Type B pancreatic cell (in vitro differentiated cells): ENCODE data around the gene FN3K. TPM values are rescaled to one million over a fixed set of nuclear protein-coding genes. Genes with fewer than 3 reads are reported as not detected.
A peak's percentile ranks its signal among the peaks of the same experiment; 100 is the strongest.

Experiments used
- DNase-seq: peaks from one replicate; pipeline ENCODE4 v3.0.0; 2021; ENCODE audit warnings: mixed read lengths; ENCODE audit not compliant: unreplicated experiment; ENCODE audit errors: extremely low spot score
- H3K27ac Mint-ChIP-seq: 2 replicates; pipeline ENCODE4 v1.8.0; 2021; ENCODE audit warnings: mild to moderate bottlenecking, mixed read lengths
- H3K27me3 Mint-ChIP-seq: 2 replicates; pipeline ENCODE4 v1.8.0; 2021; ENCODE audit warnings: mixed read lengths
- H3K36me3 Mint-ChIP-seq: 2 replicates; pipeline ENCODE4 v1.8.0; 2021; ENCODE audit warnings: mixed read lengths
- H3K4me1 Mint-ChIP-seq: one replicate; pipeline ENCODE4 v1.8.0; 2021; ENCODE audit warnings: mixed read lengths; ENCODE audit not compliant: unreplicated experiment
- H3K4me3 Mint-ChIP-seq: 2 replicates; pipeline ENCODE4 v1.8.0; 2021; ENCODE audit warnings: mild to moderate bottlenecking, mixed read lengths
- H3K9me3 Mint-ChIP-seq: 2 replicates; pipeline ENCODE4 v1.8.0; 2021; ENCODE audit warnings: mixed read lengths
- total RNA-seq: library from RNA; stranded (reverse); gene quantifications from 2 replicates; pipeline ENCODE4 v1.2.1, GENCODE V29; 2021; ENCODE audit warnings: low replicate concordance
- TF ChIP-seq, protein P1 (sequence below): fragments of 200-600 bp; sonication (generic); conservative IDR thresholded peaks from 2 replicates; pipeline ENCODE4 v1.5.0; 2021; ENCODE audit warnings: antibody characterized with exemption, mild to moderate bottlenecking

Gene FN3K
- total RNA-seq, 1 donor from 2014 or later, result 31.3 TPM

DNA sequence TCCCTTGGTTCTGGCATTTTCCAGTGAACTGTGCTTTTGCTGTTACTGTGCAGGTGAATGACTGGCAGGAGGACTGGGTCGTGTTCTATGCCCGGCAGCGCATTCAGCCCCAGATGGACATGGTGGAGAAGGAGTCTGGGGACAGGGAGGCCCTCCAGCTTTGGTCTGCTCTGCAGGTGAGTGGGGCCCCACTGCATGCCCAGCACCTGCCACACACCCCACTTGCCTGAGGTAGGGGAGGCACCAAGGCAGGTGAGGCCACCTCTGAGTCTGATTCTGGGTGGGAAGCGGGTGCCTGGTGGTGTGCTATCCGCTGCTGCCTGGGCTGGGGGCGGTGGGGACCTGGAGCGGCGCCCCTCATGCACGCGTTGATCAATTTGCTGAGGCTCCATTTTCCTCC lies 9.0 kb upstream of the FN3K start:
- no peaks in the 10 kb centered on the region for H3K4me1 Mint-ChIP-seq
- DNase-seq, result no peak
- H3K27ac Mint-ChIP-seq, result no peak overlapping the region
- H3K9me3 Mint-ChIP-seq, result no peaks in the 10 kb centered on the region
- no peaks in the 10 kb centered on the region for H3K27me3 Mint-ChIP-seq
- TF ChIP-seq, protein P1, sequence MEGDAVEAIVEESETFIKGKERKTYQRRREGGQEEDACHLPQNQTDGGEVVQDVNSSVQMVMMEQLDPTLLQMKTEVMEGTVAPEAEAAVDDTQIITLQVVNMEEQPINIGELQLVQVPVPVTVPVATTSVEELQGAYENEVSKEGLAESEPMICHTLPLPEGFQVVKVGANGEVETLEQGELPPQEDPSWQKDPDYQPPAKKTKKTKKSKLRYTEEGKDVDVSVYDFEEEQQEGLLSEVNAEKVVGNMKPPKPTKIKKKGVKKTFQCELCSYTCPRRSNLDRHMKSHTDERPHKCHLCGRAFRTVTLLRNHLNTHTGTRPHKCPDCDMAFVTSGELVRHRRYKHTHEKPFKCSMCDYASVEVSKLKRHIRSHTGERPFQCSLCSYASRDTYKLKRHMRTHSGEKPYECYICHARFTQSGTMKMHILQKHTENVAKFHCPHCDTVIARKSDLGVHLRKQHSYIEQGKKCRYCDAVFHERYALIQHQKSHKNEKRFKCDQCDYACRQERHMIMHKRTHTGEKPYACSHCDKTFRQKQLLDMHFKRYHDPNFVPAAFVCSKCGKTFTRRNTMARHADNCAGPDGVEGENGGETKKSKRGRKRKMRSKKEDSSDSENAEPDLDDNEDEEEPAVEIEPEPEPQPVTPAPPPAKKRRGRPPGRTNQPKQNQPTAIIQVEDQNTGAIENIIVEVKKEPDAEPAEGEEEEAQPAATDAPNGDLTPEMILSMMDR, result no peak
- no peak overlapping the region for H3K4me3 Mint-ChIP-seq
- peaks cover 17% of the 10 kb centered on the region for H3K36me3 Mint-ChIP-seq

- no peaks in the 10 kb centered on the region for H3K27me3 Mint-ChIP-seq
Observed at GRCh38 chr17:82729479-82730260, 5.7 kb upstream of the FN3K start.

GRCh38 chr17:82732118-82732743 lies 3.2 kb upstream of the FN3K start:
- Mint-ChIP-seq H3K9me3 (no peaks in the 10 kb centered on the region), H3K27me3 (no peaks in the 10 kb centered on the region), H3K4me1 (no peaks in the 10 kb centered on the region), H3K4me3 (no peak overlapping the region), H3K27ac (no peak overlapping the region), H3K36me3 (peaks cover 15% of the 10 kb centered on the region)
- TF ChIP-seq, protein P1, result no peak
- no peak for DNase-seq

More at GRCh38 chr17:82729479-82730260, 5.7 kb upstream of the FN3K start:
- Mint-ChIP-seq H3K36me3 (peaks cover 15% of the 10 kb centered on the region), H3K9me3 (no peaks in the 10 kb centered on the region), H3K4me1 (no peaks in the 10 kb centered on the region), H3K4me3 (no peak overlapping the region), H3K27ac (no peak overlapping the region)
- DNase-seq, result no peak
- TF ChIP-seq, protein P1, result no peak

DNA sequence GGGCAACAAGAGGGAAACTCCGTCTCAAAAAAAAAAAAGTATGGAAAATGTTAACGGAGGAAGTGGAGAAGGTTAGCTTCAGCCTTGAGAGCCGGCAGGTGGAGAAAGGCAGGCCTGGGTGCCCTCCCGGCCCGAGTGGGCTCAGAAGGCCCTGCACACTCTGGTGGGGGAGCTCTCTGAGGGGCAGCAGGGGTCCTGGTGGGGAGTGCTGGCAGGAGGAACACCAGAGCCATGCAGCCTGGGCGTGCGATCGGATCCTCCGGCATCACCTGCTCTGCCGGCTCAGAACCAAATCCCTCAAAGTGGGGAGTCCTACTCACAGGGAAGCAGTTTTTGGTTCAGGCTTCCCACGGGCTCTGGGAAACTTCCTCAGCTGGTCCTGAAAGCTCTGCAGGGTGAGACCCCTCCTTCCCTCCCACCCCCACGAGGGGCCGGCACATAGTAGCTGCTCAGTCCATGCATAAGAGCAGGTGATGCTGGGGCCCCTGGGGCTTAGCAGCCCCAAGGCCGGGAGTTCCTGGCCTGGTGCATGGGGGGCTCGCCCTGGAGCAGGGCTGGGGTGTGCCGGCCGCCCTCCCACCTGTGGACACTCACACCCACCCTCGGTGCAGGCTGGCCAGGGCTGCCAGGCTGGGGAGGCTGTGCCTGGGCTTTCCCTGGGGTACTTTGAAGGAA lies 1.2 kb downstream of the FN3K start:
- Mint-ChIP-seq H3K4me3 (peak overlapping the region; percentile 84), H3K9me3 (no peaks in the 10 kb centered on the region), H3K27ac (peak overlapping the region; percentile 48), H3K36me3 (peaks cover 31% of the 10 kb centered on the region), H3K27me3 (no peaks in the 10 kb centered on the region), H3K4me1 (no peaks in the 10 kb centered on the region)
- TF ChIP-seq, protein P1, result no peak
- DNase-seq, result no peak

DNA sequence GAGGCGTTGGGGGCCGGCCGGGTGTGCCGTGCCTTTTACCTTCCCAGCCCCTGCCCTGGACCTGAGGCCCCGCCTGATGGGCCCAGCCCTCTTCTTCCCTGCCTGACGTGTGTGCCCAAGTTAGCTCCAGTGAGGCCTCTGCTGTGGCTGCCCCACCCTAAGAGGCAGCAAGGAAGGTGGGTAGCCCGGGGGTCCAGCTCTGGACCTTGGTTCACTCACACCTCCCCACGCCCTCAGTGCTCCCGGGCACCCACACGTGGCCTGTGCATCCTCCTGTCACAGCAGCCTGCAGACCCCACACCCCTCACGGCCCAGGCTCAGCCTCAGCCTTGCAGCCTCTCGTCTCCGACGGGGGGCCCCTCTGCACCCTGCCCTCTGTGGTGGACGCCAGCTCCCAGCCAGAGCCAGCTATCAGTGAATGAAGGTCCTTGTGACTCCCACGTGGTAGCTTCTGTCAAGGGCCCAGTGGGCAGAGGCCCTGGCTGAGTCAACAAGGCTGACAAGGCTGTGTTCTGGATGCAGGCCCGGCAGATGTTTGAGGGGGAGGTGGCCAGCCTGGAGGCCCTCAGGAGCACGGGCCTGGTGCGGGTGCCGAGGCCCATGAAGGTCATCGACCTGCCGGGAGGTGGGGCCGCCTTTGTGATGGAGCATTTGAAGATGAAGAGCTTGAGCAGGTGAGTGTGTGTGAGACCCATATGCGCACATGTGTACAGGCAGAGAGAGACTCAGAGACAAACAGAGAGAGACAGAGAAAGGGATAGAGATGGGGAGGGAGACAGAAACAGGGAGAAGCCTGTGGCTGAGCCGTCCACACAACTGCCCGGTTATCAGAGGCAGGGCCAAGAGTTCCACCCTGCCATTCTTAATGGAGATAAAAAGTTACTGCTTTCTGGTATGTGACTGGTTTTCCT lies 2.8 kb downstream of the FN3K start:
- DNase-seq, result no peak
- Mint-ChIP-seq H3K4me1 (no peaks in the 10 kb centered on the region), H3K4me3 (peak overlapping the region; percentile 23), H3K36me3 (peaks cover 36% of the 10 kb centered on the region), H3K9me3 (no peaks in the 10 kb centered on the region), H3K27me3 (no peaks in the 10 kb centered on the region), H3K27ac (no peak overlapping the region)
- TF ChIP-seq, protein P1, result no peak
